IMR-90 (cell line): ENCODE data around the gene PFKFB1. TPM values are rescaled to one million over a fixed set of nuclear protein-coding genes. Genes with fewer than 3 reads are reported as not detected.

Source experiments
- ATAC-seq: fragments of 200-7000 bp; cut with Tn5 transposase; 2 replicates; pipeline ENCODE4 v1.9.1; 2020; ENCODE audit warnings: low read depth, mild to moderate bottlenecking, moderate library complexity
- BruUV-seq: library from RNA; stranded (reverse); fragments of 400-500 nt; replicated peaks from 2 replicates; lab custom pipeline; 2021; lab: Mats Ljungman, UMichigan
- CTCF ChIA-PET: fragments of 300-600 bp; formaldehyde crosslinking; extraction: SDS; loops from one replicate; lab custom pipeline; 2021; ENCODE audit warnings: antibody characterized with exemption; lab: Yijun Ruan, JAX
- POLR2A ChIA-PET: fragments of 300-600 bp; sonication (Branson Sonifier 250); formaldehyde crosslinking; loops from one replicate; lab custom pipeline; 2022; ENCODE audit warnings: antibody characterized with exemption; ENCODE audit not compliant: unreplicated experiment; lab: Charles Lee
- DNase-seq: peaks from one replicate; pipeline ENCODE4 v3.0.0; 2013
- H2AFZ ChIP-seq: replicated peaks from 2 replicates; pipeline ENCODE3; 2013; ENCODE audit warnings: low read length, mild to moderate bottlenecking; ENCODE audit not compliant: poor library complexity
- H2AK5ac ChIP-seq: 2 replicates; pipeline ENCODE4 v1.6.1; 2013; ENCODE audit warnings: low read depth, low read length, inconsistent platforms
- H2AK9ac ChIP-seq: replicated peaks from 2 replicates; pipeline ENCODE3; 2013; ENCODE audit warnings: mild to moderate bottlenecking, low read depth, low read length, moderate library complexity; ENCODE audit not compliant: poor library complexity
- H2BK120ac ChIP-seq: 2 replicates; pipeline ENCODE4 v1.6.1; 2013; ENCODE audit warnings: low read depth, low read length, inconsistent platforms
- H2BK15ac ChIP-seq: 3 replicates; pipeline ENCODE4 v1.6.1; 2013; ENCODE audit warnings: low read depth, low read length, inconsistent platforms
- H2BK20ac ChIP-seq: 2 replicates; pipeline ENCODE4 v1.6.1; 2013; ENCODE audit warnings: low read depth, mild to moderate bottlenecking, inconsistent platforms, low read length, moderate library complexity
- H2BK5ac ChIP-seq: 2 replicates; pipeline ENCODE4 v1.6.1; 2013; ENCODE audit warnings: mild to moderate bottlenecking, low read depth, low read length, inconsistent platforms; ENCODE audit not compliant: poor library complexity, severe bottlenecking
- H3K14ac ChIP-seq: replicated peaks from 2 replicates; pipeline ENCODE4 v1.6.1; 2013; ENCODE audit warnings: low read depth, low read length, inconsistent platforms
- H3K18ac ChIP-seq: 2 replicates; pipeline ENCODE4 v1.6.1; 2013; ENCODE audit warnings: low read depth, low read length, control low read depth
- H3K23ac ChIP-seq: 2 replicates; pipeline ENCODE4 v1.6.1; 2013; ENCODE audit warnings: low read depth, low read length, inconsistent platforms
- H3K27ac ChIP-seq: 2 replicates; pipeline ENCODE4 v1.5.1; 2013; ENCODE audit warnings: mild to moderate bottlenecking, control low read depth, low read length; ENCODE audit not compliant: insufficient read depth
- H3K27me3 ChIP-seq: 2 replicates; pipeline ENCODE4 v1.6.1; 2013; ENCODE audit warnings: low read length; ENCODE audit not compliant: control insufficient read depth, insufficient read depth
- H3K36me3 ChIP-seq: 2 replicates; pipeline ENCODE4 v1.6.1; 2013; ENCODE audit warnings: low read length, mixed read lengths; ENCODE audit not compliant: control insufficient read depth, insufficient read depth
- H3K4ac ChIP-seq: 2 replicates; pipeline ENCODE4 v1.6.1; 2013; ENCODE audit warnings: low read depth, low read length, inconsistent platforms
- H3K4me1 ChIP-seq: 2 replicates; pipeline ENCODE4 v1.6.1; 2013; ENCODE audit warnings: low read length, mixed read lengths; ENCODE audit not compliant: control insufficient read depth, insufficient read depth
- H3K4me2 ChIP-seq: 2 replicates; pipeline ENCODE4 v1.6.1; 2013; ENCODE audit warnings: low read depth, mild to moderate bottlenecking, control low read depth, low read length, moderate library complexity
- H3K4me3 ChIP-seq: 2 replicates; pipeline ENCODE4 v1.5.1; 2013; ENCODE audit warnings: low read depth, mild to moderate bottlenecking, control low read depth, low read length, moderate library complexity; ENCODE audit not compliant: insufficient read depth
- H3K56ac ChIP-seq: 2 replicates; pipeline ENCODE4 v1.6.1; 2013; ENCODE audit warnings: low read length, inconsistent platforms; ENCODE audit not compliant: insufficient read depth; ENCODE audit errors: extremely low read depth
- H3K79me1 ChIP-seq, 2 experiments: 2 replicates each; pipeline ENCODE4 v1.6.1; 2013; ENCODE audit warnings: low read length in 2 of 2, inconsistent platforms in 1 of 2, low read depth in 1 of 2
- H3K9ac ChIP-seq: 2 replicates; pipeline ENCODE4 v1.6.1; 2013; ENCODE audit warnings: low read depth, low read length, control low read depth
- H3K9me1 ChIP-seq: 2 replicates; pipeline ENCODE4 v1.6.1; 2013; ENCODE audit warnings: low read length, inconsistent platforms; ENCODE audit not compliant: insufficient read depth
- H3K9me3 ChIP-seq: 2 replicates; pipeline ENCODE4 v1.6.1; 2013; ENCODE audit warnings: low read length; ENCODE audit not compliant: control insufficient read depth, insufficient read depth
- H4K20me1 ChIP-seq: 2 replicates; pipeline ENCODE4 v1.6.1; 2013; ENCODE audit warnings: low read length, inconsistent platforms; ENCODE audit not compliant: insufficient read depth
- H4K5ac ChIP-seq: 2 replicates; pipeline ENCODE4 v1.6.1; 2013; ENCODE audit warnings: mild to moderate bottlenecking, low read depth, low read length, control low read depth
- H4K8ac ChIP-seq, 2 experiments: 2 replicates each; pipeline ENCODE4 v1.6.1; 2013; ENCODE audit warnings: low read depth in 2 of 2, low read length in 2 of 2, control low read depth in 1 of 2, inconsistent platforms in 1 of 2
- H4K91ac ChIP-seq: 2 replicates; pipeline ENCODE4 v1.6.1; 2013; ENCODE audit warnings: low read depth, low read length, inconsistent platforms; ENCODE audit not compliant: insufficient read depth
- BHLHE40 ChIP-seq: fragments of 150-350 bp; IDR thresholded peaks from 2 replicates; pipeline ENCODE4 v1.6.1; 2016; ENCODE audit warnings: mild to moderate bottlenecking, low read depth, low read length
- CEBPB ChIP-seq: IDR thresholded peaks from 2 replicates; pipeline ENCODE4 v1.6.1; 2012; ENCODE audit warnings: low read depth, low read length, improper control_type of control experiment
- CHD1 ChIP-seq: IDR thresholded peaks from 2 replicates; pipeline ENCODE4 v1.6.1; 2012; ENCODE audit warnings: low read depth, low read length, improper control_type of control experiment
- ELK1 ChIP-seq: fragments of 150-350 bp; IDR thresholded peaks from 2 replicates; pipeline ENCODE4 v1.6.1; 2016; ENCODE audit warnings: low read depth, mild to moderate bottlenecking, low read length, moderate library complexity, borderline replicate concordance
- FOS ChIP-seq: fragments of 150-350 bp; IDR thresholded peaks from 2 replicates; pipeline ENCODE4 v1.6.1; 2016; ENCODE audit warnings: low read depth, low read length
- MAFK ChIP-seq: IDR thresholded peaks from 2 replicates; pipeline ENCODE4 v1.6.1; 2012; ENCODE audit warnings: low read depth, low read length, improper control_type of control experiment
- MAZ ChIP-seq: IDR thresholded peaks from 2 replicates; pipeline ENCODE4 v1.6.1; 2012; ENCODE audit warnings: low read depth, mild to moderate bottlenecking, low read length, improper control_type of control experiment, moderate library complexity, borderline replicate concordance
- MXI1 ChIP-seq: IDR thresholded peaks from 2 replicates; pipeline ENCODE4 v1.6.1; 2012; ENCODE audit warnings: low read depth, mild to moderate bottlenecking, low read length, moderate library complexity, borderline replicate concordance
- NFE2L2 ChIP-seq: fragments of 150-350 bp; IDR thresholded peaks from 2 replicates; pipeline ENCODE4 v1.6.1; 2016; ENCODE audit warnings: low read depth, mild to moderate bottlenecking, low read length
- RAD21 ChIP-seq: IDR thresholded peaks from 2 replicates; pipeline ENCODE4 v1.6.1; 2012; ENCODE audit warnings: low read length, improper control_type of control experiment
- RCOR1 ChIP-seq: IDR thresholded peaks from 2 replicates; pipeline ENCODE4 v1.6.1; 2012; ENCODE audit warnings: mild to moderate bottlenecking, low read length, improper control_type of control experiment; ENCODE audit not compliant: insufficient replicate concordance
- RFX5 ChIP-seq: IDR thresholded peaks from 2 replicates; pipeline ENCODE4 v1.8.0; 2012; ENCODE audit warnings: low read depth, mild to moderate bottlenecking, low read length, moderate library complexity
- SMC3 ChIP-seq: fragments of 150-350 bp; IDR thresholded peaks from 2 replicates; pipeline ENCODE4 v1.6.1; 2016; ENCODE audit warnings: low read depth, mild to moderate bottlenecking, antibody characterized with exemption, low read length, moderate library complexity
- USF2 ChIP-seq: fragments of 150-350 bp; IDR thresholded peaks from 2 replicates; pipeline ENCODE4 v1.6.1; 2017; ENCODE audit warnings: mild to moderate bottlenecking, antibody characterized with exemption, low read length, low read depth
- WGBS, 2 experiments: methylation state at CpG; one replicate each; pipeline versions ENCODE4 v1.1.5 to v1.1.7; 2013; ENCODE audit warnings: missing lambda C conversion rate in 2 of 2; ENCODE audit not compliant: insufficient read length in 1 of 2; ENCODE audit errors: extremely low coverage in 2 of 2; 5-methylcytosine and 5-hydroxymethylcytosine counted together
- dilution Hi-C: fragments of 300-500 bp; cut with HindIII; formaldehyde crosslinking; loops from one replicate; pipeline ENCODE4 v1.14.3; 2018; ENCODE audit warnings: low sequenced_read_pairs; ENCODE audit not compliant: unreplicated experiment
- in situ Hi-C: fragments of 300-500 bp; cut with MboI; formaldehyde crosslinking; loops from 3 replicates; pipeline ENCODE4 v1.14.3; 2019; ENCODE audit warnings: low sequenced_read_pairs, inconsistent platforms, mixed read lengths
- intact Hi-C: fragments of 100-400 bp; cut with micrococcal nuclease; formaldehyde crosslinking; loops from 2 replicates; pipeline ENCODE4 v1.10.0; 2022
- polyA plus RNA-seq, 3 experiments: library from polyadenylated mRNA; depleted of rRNA; stranded (reverse); fragments of >200 nt; gene quantifications; 2 replicates each; pipeline ENCODE4 v1.2.3, GENCODE V29; 2012; ENCODE audit warnings: low replicate concordance in 1 of 3
- total RNA-seq: library from RNA; depleted of rRNA; stranded (reverse); fragments of >200 nt; gene quantifications from 2 replicates; pipeline ENCODE4 v1.2.3, GENCODE V29; 2012
- TF ChIP-seq, protein P1 (sequence below): conservative IDR thresholded peaks from 2 replicates; pipeline ENCODE4 v1.5.1; 2012; ENCODE audit warnings: mild to moderate bottlenecking, low read depth, low read length, improper control_type of control experiment

PFKFB1 gene
- total and polyA plus RNA-seq, 2 of the 4 experiments (the other 2 are of a cell fraction), result under 0.01 to 0.15 TPM

DNA sequence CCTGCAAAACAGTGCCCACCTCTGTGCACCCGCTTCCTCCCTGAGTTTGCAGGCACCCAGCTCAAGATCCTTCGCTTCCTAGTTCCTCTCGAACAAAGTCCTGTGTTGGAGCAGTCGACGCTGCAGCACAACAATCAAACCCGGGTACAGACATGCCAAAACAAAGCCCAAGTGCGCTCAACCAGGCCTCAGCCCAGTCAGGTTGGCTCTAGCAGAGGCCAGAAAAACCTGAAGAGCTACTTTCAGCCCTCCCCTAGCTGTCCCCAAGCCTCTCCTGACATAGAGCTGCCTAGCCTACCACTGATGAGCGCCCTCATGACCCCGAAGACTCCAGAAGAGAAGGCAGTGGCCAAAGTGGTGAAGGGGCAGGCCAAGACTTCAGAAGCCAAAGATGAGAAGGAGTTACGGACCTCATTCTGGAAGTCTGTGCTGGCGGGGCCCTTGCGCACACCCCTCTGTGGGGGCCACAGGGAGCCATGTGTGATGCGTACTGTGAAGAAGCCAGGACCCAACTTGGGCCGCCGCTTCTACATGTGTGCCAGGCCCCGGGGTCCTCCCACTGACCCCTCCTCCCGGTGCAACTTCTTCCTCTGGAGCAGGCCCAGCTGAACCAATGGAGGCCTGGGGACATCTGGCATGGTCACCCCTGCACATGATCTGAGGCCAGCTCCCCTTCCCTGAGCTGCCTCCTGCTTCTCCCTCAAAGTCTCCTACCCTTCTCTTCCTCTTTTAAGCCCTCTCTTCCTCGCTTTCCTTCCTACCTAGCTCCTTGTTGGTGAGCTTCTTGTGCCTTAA lies 13.0 kb upstream of the PFKFB1 start:
- no peak overlapping the region for H3K56ac ChIP-seq
- peak overlapping the region; percentile 33 for H2AK9ac ChIP-seq
- intact Hi-C loops (no loop called here), in situ Hi-C loops (no loop called here), dilution Hi-C loops (no loop called here)
- ChIA-PET POLR2A (no interaction called here), CTCF (no interaction called here)
- ATAC-seq, result no peak
- peaks cover 0 to 2% of the 10 kb centered on the region in 2 experiments; a peak in 1 of 4 replicates for H3K79me1 ChIP-seq
- no peak overlapping the region for H4K91ac ChIP-seq
- no peak overlapping the region for H2BK20ac ChIP-seq
- H4K8ac ChIP-seq, result no peak overlapping the region
- H3K4me1 ChIP-seq, result peaks cover 4% of the 10 kb centered on the region
- DNase-seq, result no peak
- H3K23ac ChIP-seq, result no peak overlapping the region
- H3K18ac ChIP-seq, result no peak overlapping the region
- H3K9ac ChIP-seq, result no peak overlapping the region
- H2AFZ ChIP-seq, result no peak overlapping the region
- peaks cover 6% of the 10 kb centered on the region; the same call in 1 of the 2 replicates for H4K20me1 ChIP-seq
- H3K36me3 ChIP-seq, result peaks cover 7% of the 10 kb centered on the region
- H3K27me3 ChIP-seq, result no peaks in the 10 kb centered on the region
- no peak overlapping the region for H2BK120ac ChIP-seq
- H2AK5ac ChIP-seq, result no peak overlapping the region
- H3K4me3 ChIP-seq, result no peak overlapping the region
- no peak overlapping the region for H3K4me2 ChIP-seq
- H3K27ac ChIP-seq, result no peak overlapping the region
- H2BK15ac ChIP-seq, result no peak overlapping the region
- H3K9me1 ChIP-seq, result peaks cover 3% of the 10 kb centered on the region
- no peaks in the 10 kb centered on the region for H3K9me3 ChIP-seq
- H4K5ac ChIP-seq, result no peak overlapping the region
- H3K4ac ChIP-seq, result no peak overlapping the region
- H2BK5ac ChIP-seq, result no peak overlapping the region
- no TSS peak for BruUV-seq
- H3K14ac ChIP-seq, result no peak overlapping the region
- 94% methylated on average over 3 of the region's 18 CpGs; no CpG with 5 or more reads in 1 of the 2 experiments for WGBS, 2 experiments
- TF ChIP-seq MXI1, result no peak
- TF ChIP-seq USF2, result no peak
- no peak for TF ChIP-seq RCOR1
- TF ChIP-seq SMC3, result no peak
- TF ChIP-seq BHLHE40, result no peak
- TF ChIP-seq, protein P1, sequence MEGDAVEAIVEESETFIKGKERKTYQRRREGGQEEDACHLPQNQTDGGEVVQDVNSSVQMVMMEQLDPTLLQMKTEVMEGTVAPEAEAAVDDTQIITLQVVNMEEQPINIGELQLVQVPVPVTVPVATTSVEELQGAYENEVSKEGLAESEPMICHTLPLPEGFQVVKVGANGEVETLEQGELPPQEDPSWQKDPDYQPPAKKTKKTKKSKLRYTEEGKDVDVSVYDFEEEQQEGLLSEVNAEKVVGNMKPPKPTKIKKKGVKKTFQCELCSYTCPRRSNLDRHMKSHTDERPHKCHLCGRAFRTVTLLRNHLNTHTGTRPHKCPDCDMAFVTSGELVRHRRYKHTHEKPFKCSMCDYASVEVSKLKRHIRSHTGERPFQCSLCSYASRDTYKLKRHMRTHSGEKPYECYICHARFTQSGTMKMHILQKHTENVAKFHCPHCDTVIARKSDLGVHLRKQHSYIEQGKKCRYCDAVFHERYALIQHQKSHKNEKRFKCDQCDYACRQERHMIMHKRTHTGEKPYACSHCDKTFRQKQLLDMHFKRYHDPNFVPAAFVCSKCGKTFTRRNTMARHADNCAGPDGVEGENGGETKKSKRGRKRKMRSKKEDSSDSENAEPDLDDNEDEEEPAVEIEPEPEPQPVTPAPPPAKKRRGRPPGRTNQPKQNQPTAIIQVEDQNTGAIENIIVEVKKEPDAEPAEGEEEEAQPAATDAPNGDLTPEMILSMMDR, result no peak
- TF ChIP-seq RAD21, result no peak
- no peak for TF ChIP-seq ELK1
- TF ChIP-seq CEBPB, result no peak
- no peak for TF ChIP-seq MAFK
- TF ChIP-seq RFX5, result no peak
- no peak for TF ChIP-seq NFE2L2
- no peak for TF ChIP-seq CHD1
- no peak for TF ChIP-seq FOS
- no peak for TF ChIP-seq MAZ
